Endothelial cell of umbilical vein (primary cell): ENCODE measurements around the gene LAMA5. TPM values are rescaled to one million over a fixed set of nuclear protein-coding genes. Genes with fewer than 3 reads are reported as not detected.

ENCODE experiments used
- BruUV-seq: library from RNA; stranded (reverse); fragments of 400-500 nt; replicated peaks from 2 replicates; lab custom pipeline; 2021; lab: Mats Ljungman, UMichigan
- CTCF ChIA-PET: fragments of 300-600, 350-600 bp; sonication (Branson Sonifier 250); formaldehyde crosslinking; loops from one replicate; lab custom pipeline; 2021; ENCODE audit warnings: antibody characterized with exemption, inconsistent platforms; lab: Charles Lee
- POLR2A ChIA-PET: fragments of 300-600, 350-600 bp; sonication (Branson Sonifier 250); formaldehyde crosslinking; loops from one replicate; lab custom pipeline; 2021; ENCODE audit warnings: antibody characterized with exemption, inconsistent platforms; lab: Charles Lee
- DNase-seq: peaks from one replicate; pipeline ENCODE4 v3.0.0-alpha.2; 2011; ENCODE audit warnings: low read depth, low spot score
- FAIRE-seq: peaks from 2 replicates; lab custom pipeline; 2011; peaks lifted over from hg19 to GRCh38; lab: Jason Lieb, UNC
- H2AFZ ChIP-seq: 2 replicates; pipeline ENCODE4 v1.6.0; 2012; ENCODE audit warnings: low read depth, low read length, control low read depth, inconsistent platforms
- H3K27ac ChIP-seq: 2 replicates; pipeline ENCODE4 v1.5.1; 2011; ENCODE audit warnings: low read depth, mild to moderate bottlenecking, control low read depth, low read length, moderate library complexity; ENCODE audit not compliant: insufficient read depth
- H3K27me3 ChIP-seq, 2 experiments: 2 replicates each; pipeline versions ENCODE4 v1.6.0 to v1.6.1; 2011; ENCODE audit warnings: low read length in 2 of 2, mixed read lengths in 1 of 2; ENCODE audit not compliant: control insufficient read depth in 2 of 2, insufficient read depth in 2 of 2
- H3K36me3 ChIP-seq, 2 experiments: 2 replicates in 1 of 2; 3 replicates in 1 of 2; pipeline ENCODE4 v1.5.1; 2011; ENCODE audit warnings: low read length in 2 of 2, mild to moderate bottlenecking in 1 of 2, moderate library complexity in 1 of 2; ENCODE audit not compliant: control insufficient read depth in 2 of 2, insufficient read depth in 2 of 2; ENCODE audit errors: extremely low read depth in 1 of 2
- H3K4me1 ChIP-seq: 3 replicates; pipeline ENCODE4 v1.5.1; 2011; ENCODE audit warnings: mild to moderate bottlenecking, low read length; ENCODE audit not compliant: control insufficient read depth, insufficient read depth; ENCODE audit errors: extremely low read depth
- H3K4me2 ChIP-seq: 2 replicates; pipeline ENCODE4 v1.6.1; 2011; ENCODE audit warnings: low read length, control low read depth, mixed read lengths; ENCODE audit not compliant: insufficient read depth
- H3K4me3 ChIP-seq, 3 experiments: fragments of 200-600 bp in 1 of 3; sonication (generic), shearing (Covaris generic) in 1 of 3; replicated peaks in 1 of 3; 2 replicates each; pipeline ENCODE4 v1.5.1; 2011 to 2016; ENCODE audit warnings: control low read depth in 3 of 3, low read length in 3 of 3, mild to moderate bottlenecking in 2 of 3, inconsistent platforms in 1 of 3, low read depth in 1 of 3, moderate library complexity in 1 of 3; ENCODE audit not compliant: insufficient read depth in 1 of 3
- H3K79me2 ChIP-seq: 2 replicates; pipeline ENCODE4 v1.6.0; 2012; ENCODE audit warnings: low read length, inconsistent platforms; ENCODE audit not compliant: control insufficient read depth, insufficient read depth
- H3K9ac ChIP-seq: replicated peaks from 2 replicates; pipeline ENCODE3; 2011; ENCODE audit warnings: low read length, control low read depth; ENCODE audit not compliant: insufficient read depth; ENCODE audit errors: extremely low read depth
- H3K9me1 ChIP-seq: replicated peaks from 3 replicates; pipeline ENCODE4 v1.6.0; 2011; ENCODE audit warnings: mild to moderate bottlenecking, low read length; ENCODE audit not compliant: control insufficient read depth, insufficient read depth; ENCODE audit errors: extremely low read depth
- H3K9me3 ChIP-seq: replicated peaks from 2 replicates; pipeline ENCODE4 v1.5.1; 2012; ENCODE audit warnings: low read length, inconsistent platforms; ENCODE audit not compliant: control insufficient read depth, insufficient read depth
- H4K20me1 ChIP-seq: replicated peaks from 2 replicates; pipeline ENCODE3; 2011; ENCODE audit warnings: mild to moderate bottlenecking, low read length; ENCODE audit not compliant: control insufficient read depth, insufficient read depth; ENCODE audit errors: extremely low read depth
- CTCF ChIP-seq, 2 donors: IDR thresholded peaks; 1 replicate in 1 of 2; 2 replicates in 1 of 2; pipeline ENCODE4 v1.5.1; 2011; ENCODE audit warnings: low read length in 2 of 2, mild to moderate bottlenecking in 2 of 2, moderate library complexity in 2 of 2, control low read depth in 1 of 2, inconsistent platforms in 1 of 2, low read depth in 1 of 2; ENCODE audit not compliant: insufficient read depth in 1 of 2; ENCODE audit errors: extremely low read depth in 1 of 2
- EZH2 ChIP-seq: IDR thresholded peaks from 2 replicates; pipeline ENCODE4 v1.6.1; 2012; ENCODE audit warnings: borderline replicate concordance, low read depth, mild to moderate bottlenecking, moderate library complexity, low read length, inconsistent platforms; ENCODE audit not compliant: severe bottlenecking
- FOS ChIP-seq: IDR thresholded peaks from 2 replicates; pipeline ENCODE4 v1.6.1; 2011; ENCODE audit warnings: mild to moderate bottlenecking, low read length, moderate library complexity, borderline replicate concordance; ENCODE audit not compliant: insufficient read depth
- GATA2 ChIP-seq: IDR thresholded peaks from 2 replicates; pipeline ENCODE4 v1.7.0; 2011; ENCODE audit warnings: low read depth, mild to moderate bottlenecking, moderate library complexity, mixed read lengths, low read length; ENCODE audit not compliant: insufficient read length, insufficient read depth
- JUN ChIP-seq: IDR thresholded peaks from 2 replicates; pipeline ENCODE4 v1.6.1; 2011; ENCODE audit warnings: borderline replicate concordance, low read depth; ENCODE audit not compliant: insufficient read length, insufficient read depth
- MAX ChIP-seq: IDR thresholded peaks from 2 replicates; pipeline ENCODE4 v1.6.1; 2011; ENCODE audit not compliant: insufficient read depth, insufficient read length
- MYC ChIP-seq: IDR thresholded peaks from one replicate; pipeline ENCODE4 v1.6.1; 2011; ENCODE audit warnings: mild to moderate bottlenecking, low read depth, low read length
- POLR2A ChIP-seq: IDR thresholded peaks from 2 replicates; pipeline ENCODE4 v1.6.1; 2012; ENCODE audit warnings: low read depth, mild to moderate bottlenecking, control low read depth, low read length
- POLR2AphosphoS5 ChIP-seq: IDR thresholded peaks from 2 replicates; pipeline ENCODE4 v1.6.1; 2012; ENCODE audit warnings: low read depth, mild to moderate bottlenecking, control low read depth, low read length, moderate library complexity; ENCODE audit not compliant: insufficient read depth
- dilution Hi-C: fragments of 300-500 bp; cut with MboI; formaldehyde crosslinking; loops from one replicate; pipeline ENCODE4 v1.15.0; 2019; ENCODE audit warnings: low sequenced_read_pairs; ENCODE audit not compliant: extremely low pct_ligation_motif_present
- intact Hi-C: fragments of 100-400 bp; cut with micrococcal nuclease; formaldehyde crosslinking; loops from one replicate; pipeline ENCODE4 v1.10.0; 2022
- polyA plus RNA-seq, 4 experiments: library from polyadenylated mRNA; depleted of rRNA in 3 of 4; stranded (reverse) in 3 of 4; unstranded in 1 of 4; fragments of >200 nt; gene quantifications; 2 replicates each; pipeline versions ENCODE4 v1.2.1 to v1.2.3, GENCODE V29; 2011 to 2012; ENCODE audit warnings: missing spikeins in 1 of 4
- total RNA-seq: library from RNA; stranded (reverse); gene quantifications from 2 replicates; pipeline ENCODE4 v1.2.3, GENCODE V29; 2021

The LAMA5 gene
- total and polyA plus RNA-seq, 2 donors (not counting 3 experiments of a cell fraction or from before 2014, with no cell fraction given) = 24.0 to 145 TPM

GRCh38 chr20:62344782-62345181 lies 22.3 kb downstream of the LAMA5 start:
- Histone ChIP-seq H3K27me3 (no peaks in the 10 kb centered on the region), H3K27ac (no peak overlapping the region), H3K4me3 (no peak overlapping the region), H3K4me1 (no peaks in the 10 kb centered on the region), H3K9ac (no peak overlapping the region), H3K79me2 (peaks cover 5% of the 10 kb centered on the region), H3K4me2 (no peak overlapping the region), H3K9me3 (no peaks in the 10 kb centered on the region), H4K20me1 (no peaks in the 10 kb centered on the region), H2AFZ (no peak overlapping the region), H3K9me1 (no peaks in the 10 kb centered on the region), H3K36me3 (peaks cover 4 to 20% of the 10 kb centered on the region in 2 experiments)
- no TSS peak for BruUV-seq
- intact Hi-C loops (loop anchor here (5.0 kb wide), 1 partner anchor 38 kb away; no protein-coding TSS in a partner anchor), dilution Hi-C loops (no loop called here)
- DNase-seq (no peak), FAIRE-seq (no peak)
- TF ChIP-seq MAX = no peak
- TF ChIP-seq FOS = no peak
- no peak for TF ChIP-seq MYC
- TF ChIP-seq CTCF (IDR thresholded peaks at IDR 0.05; ENCODE audit: extremely low read depth in 1 of 2, insufficient read depth in 1 of 2, low read depth in 1 of 2, low read length in 2 of 2) = no peak
- TF ChIP-seq EZH2 = no peak
- TF ChIP-seq JUN = no peak
- TF ChIP-seq GATA2 = no peak
- no peak for TF ChIP-seq POLR2A
- no peak for TF ChIP-seq POLR2AphosphoS5
- POLR2A ChIA-PET = no interaction called here
- CTCF ChIA-PET = interaction anchor here (0.6 to 1.7 kb wide), 2 partner anchors 31 to 35 kb away, joined by 3 to 5 read pairs; no protein-coding TSS in a partner anchor
